ENCODE data around the gene PRDM8. TPM values are rescaled to one million over a fixed set of nuclear protein-coding genes. Genes with fewer than 3 reads are reported as not detected.

Gene PRDM8
- total RNA-seq (2014; rRNA removed; shearing (Covaris generic)) (4.4 and 7.0 TPM in 2 replicates), polyA plus RNA-seq (2016; fragmentation: Nextera tagmentation; extraction: Ambion mirVana) (1.7 and 2.3 TPM in 2 replicates)

DNA sequence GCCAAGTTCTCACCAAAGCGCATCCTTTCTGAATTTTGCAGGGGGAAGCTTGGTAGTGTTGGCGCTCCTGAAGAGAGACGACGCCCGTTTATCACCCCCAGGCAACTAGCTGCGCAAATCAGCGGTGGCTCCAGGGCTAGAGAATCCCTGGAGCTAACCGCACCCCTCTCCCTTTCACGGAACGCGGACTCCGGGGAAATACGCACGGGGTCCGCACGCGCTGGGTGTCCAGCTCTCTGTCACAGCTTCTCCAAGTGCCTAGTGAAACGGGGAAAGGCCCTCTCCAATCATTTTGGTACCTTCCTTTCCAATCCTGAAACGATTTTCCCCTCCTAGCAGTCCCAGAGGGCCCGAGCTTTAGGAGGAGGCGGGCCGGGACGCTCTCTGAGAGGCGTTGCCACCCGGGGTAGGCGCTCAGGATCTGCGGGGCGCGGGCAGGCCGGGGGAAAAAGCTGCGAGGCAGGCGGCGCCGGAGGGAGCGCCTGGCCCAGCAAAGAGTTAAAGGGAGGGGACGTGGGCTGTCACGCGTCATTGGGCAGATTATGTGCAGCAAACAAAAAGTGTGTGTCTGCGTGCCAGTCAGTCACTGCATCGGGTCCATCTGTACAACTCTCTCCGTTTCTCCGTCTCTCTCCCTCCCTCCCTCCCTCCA, at the start of gene PRDM8:
PRDM8 (plus strand) TSS at position 582 of the 652 bp plus-strand sequence. CDS start 2,578 bp downstream, outside the sequence.
- Histone ChIP-seq H3K4me3 (peak within 1 kb of the TSS; percentile 77), H3K9me3 (ENCODE audit: low read depth) (no peaks in the 10 kb centered on the region), H3K27me3 (replicated peaks; ENCODE audit: insufficient read depth) (no peaks in the 10 kb centered on the region), H3K9ac (peak within 1 kb of the TSS; percentile 60), H2AFZ (peak within 1 kb of the TSS; percentile 70), H3K36me3 (ENCODE audit: low read depth) (no peaks in the 10 kb centered on the region), H3K9me2 (ENCODE audit: insufficient read depth) (no peaks in the 10 kb centered on the region), H3K27ac (no peak within 1 kb of the TSS), H3K4me1 (ENCODE audit: insufficient read depth) (peaks cover 15% of the 10 kb centered on the region), H3K4me2 (ENCODE audit: unreplicated experiment) (peak within 1 kb of the TSS; percentile 92), H4K20me1 (ENCODE audit: insufficient read depth) (no peaks in the 10 kb centered on the region), H3K79me2 (ENCODE audit: insufficient read depth) (peaks cover 1% of the 10 kb centered on the region; the same call in 1 of the 2 replicates), H3F3A (ENCODE audit: insufficient read depth) (peaks cover 4% of the 10 kb centered on the region; the same call in 1 of the 2 replicates)
- WGBS, 2 experiments (ENCODE audit: low coverage in 1 of 2, low lambda C conversion rate in 2 of 2, missing lambda C conversion rate in 2 of 2) = 17 to 24% methylated on average over 37 to 42 of the region's 42 CpGs
- no peak for TF ChIP-seq EZH2 (IDR thresholded peaks at IDR 0.05; ENCODE audit: insufficient read depth, poor library complexity, severe bottlenecking)
- TF ChIP-seq EZH2phosphoT487 (IDR thresholded peaks at IDR 0.05; ENCODE audit: insufficient read depth, low read depth) = no peak
- in situ Hi-C loops (cut with MboI) = no loop called here
- peak; percentile 61 for DNase-seq

DNA sequence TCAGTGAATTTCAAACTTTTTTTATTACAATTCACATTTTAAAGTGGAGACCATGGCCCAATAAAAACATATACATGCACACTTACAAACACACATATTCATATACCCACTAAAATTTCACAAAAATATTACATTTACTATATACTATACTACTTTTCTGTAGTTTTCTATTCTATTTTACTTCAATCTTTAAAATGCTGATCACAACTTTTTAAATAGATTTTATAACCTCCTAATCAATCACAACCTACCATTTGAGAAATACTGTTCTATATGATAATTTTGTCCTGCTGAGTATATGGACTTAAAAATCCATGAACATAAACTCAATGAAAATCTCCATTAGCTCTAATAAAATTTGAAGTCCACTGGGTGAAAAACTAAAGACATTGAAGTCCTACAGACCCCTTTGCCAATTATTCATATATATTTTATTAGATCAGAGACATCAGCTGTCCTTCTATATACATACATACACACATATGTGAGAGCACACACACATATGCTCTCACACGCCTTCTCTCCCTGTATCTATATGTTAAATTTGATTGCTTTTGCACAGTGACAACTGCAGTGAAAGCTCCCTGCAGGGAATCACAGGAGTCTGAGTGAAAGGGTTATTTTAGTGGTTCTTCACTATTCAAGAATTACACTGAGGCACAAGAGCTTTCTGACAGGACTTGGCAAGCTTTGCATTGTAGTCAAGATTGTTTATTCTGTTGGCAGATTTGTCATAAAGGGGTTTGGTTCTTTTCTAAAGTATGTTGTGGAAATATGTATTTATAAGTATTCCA, 46.7 kb upstream of the PRDM8 start:
- Histone ChIP-seq H3K9me2 (ENCODE audit: insufficient read depth) (no peaks in the 10 kb centered on the region), H3K4me2 (ENCODE audit: unreplicated experiment) (no peak overlapping the region), H3K9me3 (ENCODE audit: low read depth) (no peaks in the 10 kb centered on the region), H3K27ac (no peak overlapping the region), H3K9ac (no peak overlapping the region), H4K20me1 (ENCODE audit: insufficient read depth) (no peaks in the 10 kb centered on the region), H3K36me3 (ENCODE audit: low read depth) (no peaks in the 10 kb centered on the region), H3K27me3 (replicated peaks; ENCODE audit: insufficient read depth) (no peaks in the 10 kb centered on the region), H3K4me3 (no peak overlapping the region), H3F3A (ENCODE audit: insufficient read depth) (peaks cover 17% of the 10 kb centered on the region), H3K79me2 (ENCODE audit: insufficient read depth) (no peaks in the 10 kb centered on the region), H2AFZ (no peak overlapping the region), H3K4me1 (ENCODE audit: insufficient read depth) (peaks cover 20% of the 10 kb centered on the region)
- in situ Hi-C loops (cut with MboI) = no loop called here
- no peak for TF ChIP-seq EZH2 (IDR thresholded peaks at IDR 0.05; ENCODE audit: insufficient read depth, poor library complexity, severe bottlenecking)
- no peak for TF ChIP-seq EZH2phosphoT487 (IDR thresholded peaks at IDR 0.05; ENCODE audit: insufficient read depth, low read depth)
- WGBS, 2 experiments (ENCODE audit: low coverage in 1 of 2, low lambda C conversion rate in 2 of 2, missing lambda C conversion rate in 2 of 2) = 71 to 87% methylated on average over 1 of the region's 1 CpG
- DNase-seq = no peak

DNA sequence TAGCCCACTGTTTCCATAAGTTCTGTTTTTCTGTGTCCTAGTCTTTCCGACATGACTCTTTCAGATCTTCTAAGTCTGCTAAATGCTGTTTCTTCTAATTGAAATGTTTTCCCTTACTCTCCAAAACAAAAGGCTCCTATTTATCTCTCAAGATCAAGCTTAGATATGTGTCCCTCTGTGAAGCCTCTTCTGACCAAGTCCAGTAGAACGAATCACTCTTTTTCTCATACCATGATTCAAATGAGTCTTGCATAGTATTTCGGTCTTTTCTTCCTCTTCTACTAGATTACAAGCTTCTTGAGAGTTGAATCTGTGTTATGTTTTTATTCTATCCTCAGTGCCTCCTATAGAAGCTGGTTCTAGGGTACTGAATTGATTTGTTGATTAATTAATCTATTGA, 45.3 kb upstream of the PRDM8 start:
- WGBS, 2 experiments (ENCODE audit: low coverage in 1 of 2, low lambda C conversion rate in 2 of 2, missing lambda C conversion rate in 2 of 2) = 79 to 83% methylated on average over 3 of the region's 3 CpGs
- Histone ChIP-seq H3K27me3 (replicated peaks; ENCODE audit: insufficient read depth) (no peaks in the 10 kb centered on the region), H2AFZ (no peak overlapping the region), H3K36me3 (ENCODE audit: low read depth) (no peaks in the 10 kb centered on the region), H3K9me3 (ENCODE audit: low read depth) (no peaks in the 10 kb centered on the region), H3K9me2 (ENCODE audit: insufficient read depth) (no peaks in the 10 kb centered on the region), H3F3A (ENCODE audit: insufficient read depth) (peaks cover 18% of the 10 kb centered on the region), H3K4me3 (no peak overlapping the region), H3K27ac (no peak overlapping the region), H3K9ac (no peak overlapping the region), H3K4me1 (ENCODE audit: insufficient read depth) (peaks cover 23% of the 10 kb centered on the region), H3K79me2 (ENCODE audit: insufficient read depth) (no peaks in the 10 kb centered on the region), H4K20me1 (ENCODE audit: insufficient read depth) (no peaks in the 10 kb centered on the region), H3K4me2 (ENCODE audit: unreplicated experiment) (no peak overlapping the region)
- no peak for TF ChIP-seq EZH2 (IDR thresholded peaks at IDR 0.05; ENCODE audit: insufficient read depth, poor library complexity, severe bottlenecking)
- TF ChIP-seq EZH2phosphoT487 (IDR thresholded peaks at IDR 0.05; ENCODE audit: insufficient read depth, low read depth) = no peak
- DNase-seq = peak; percentile 48
- in situ Hi-C loops (cut with MboI) = no loop called here

DNA sequence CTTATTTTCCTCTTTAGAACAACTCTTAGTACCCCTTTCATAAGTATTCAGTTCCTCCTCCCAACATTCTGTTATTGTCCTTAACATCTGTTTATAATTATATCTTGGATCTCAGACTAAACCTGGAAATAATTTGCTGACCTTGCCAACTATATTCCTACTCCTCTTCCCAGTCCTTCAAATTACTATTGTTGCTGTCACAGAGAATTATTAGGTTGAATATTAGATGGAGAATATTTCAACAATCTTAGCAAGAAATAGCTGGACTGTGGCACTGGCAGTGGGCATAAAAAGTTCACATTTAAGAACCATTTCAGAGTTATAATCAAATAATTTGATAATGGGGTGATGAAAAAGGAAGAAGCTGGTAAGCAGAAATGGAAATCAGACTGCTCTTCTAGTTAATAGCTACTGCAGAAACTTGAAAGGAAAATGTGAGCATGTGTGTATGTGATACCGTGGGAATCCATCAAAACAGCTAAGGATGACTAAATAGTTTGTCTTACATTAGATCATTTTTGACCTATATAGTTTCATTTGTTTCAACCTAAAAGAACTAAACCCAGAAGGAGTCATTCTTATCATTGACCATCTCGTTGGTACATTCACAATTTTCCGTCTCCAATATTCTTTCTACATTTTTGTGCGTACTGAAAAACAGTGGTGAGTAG, 43.3 kb upstream of the PRDM8 start:
- Histone ChIP-seq H3K27ac (peak overlapping the region; percentile 60), H3K4me1 (ENCODE audit: insufficient read depth) (peaks cover 23% of the 10 kb centered on the region), H3K9ac (peak overlapping the region; percentile 40), H3K9me3 (ENCODE audit: low read depth) (no peaks in the 10 kb centered on the region), H3K79me2 (ENCODE audit: insufficient read depth) (no peaks in the 10 kb centered on the region), H3K4me3 (peak overlapping the region; percentile 43), H2AFZ (peak overlapping the region; percentile 56; the same call in 1 of the 2 replicates), H3K9me2 (ENCODE audit: insufficient read depth) (no peaks in the 10 kb centered on the region), H3K27me3 (replicated peaks; ENCODE audit: insufficient read depth) (no peaks in the 10 kb centered on the region), H3K36me3 (ENCODE audit: low read depth) (no peaks in the 10 kb centered on the region), H4K20me1 (ENCODE audit: insufficient read depth) (no peaks in the 10 kb centered on the region), H3K4me2 (ENCODE audit: unreplicated experiment) (peak overlapping the region; percentile 51), H3F3A (ENCODE audit: insufficient read depth) (peaks cover 18% of the 10 kb centered on the region)
- in situ Hi-C loops (cut with MboI) = no loop called here
- peak; percentile 88 for DNase-seq
- no peak for TF ChIP-seq EZH2phosphoT487 (IDR thresholded peaks at IDR 0.05; ENCODE audit: insufficient read depth, low read depth)
- no peak for TF ChIP-seq EZH2 (IDR thresholded peaks at IDR 0.05; ENCODE audit: insufficient read depth, poor library complexity, severe bottlenecking)
- 13 to 15% methylated on average over 4 of the region's 4 CpGs for WGBS, 2 experiments (ENCODE audit: low coverage in 1 of 2, low lambda C conversion rate in 2 of 2, missing lambda C conversion rate in 2 of 2)

Data from GM23248 (cell line).